Suppressor macrophage treated with lipopolysaccharide for 4 hours (primary cell): Measurements from ENCODE around the gene EDC3.

ENCODE experiments used
- DNase-seq: peaks from one replicate; pipeline ENCODE4 v3.0.0-alpha.2; 2020

Gene EDC3

GRCh38 chr15:74621936-74622335 lies 73.9 kb downstream of the EDC3 start:
- no peak for DNase-seq

GRCh38 chr15:74621546-74621920 lies 74.3 kb downstream of the EDC3 start:
- no peak for DNase-seq

- peak; percentile 82 for DNase-seq
These were observed 74.9 kb downstream of the EDC3 start for GRCh38 chr15:74620636-74621545.

- no peak for DNase-seq
These were observed 75.7 kb downstream of the EDC3 start for GRCh38 chr15:74619916-74620635.

- DNase-seq, result no peak
These were observed 76.8 kb downstream of the EDC3 start for GRCh38 chr15:74618841-74619596.

- no peak for DNase-seq
These were observed 78.8 kb downstream of the EDC3 start for GRCh38 chr15:74616996-74617395.

- DNase-seq, result peak; percentile 83
These were observed 79.4 kb downstream of the EDC3 start for GRCh38 chr15:74616366-74616939.

GRCh38 chr15:74615508-74616365 lies 80.1 kb downstream of the EDC3 start, which contains the start of gene CLK3:
Gene CLK3 (plus strand): TSS chr15:74615836. CDS start chr15:74619197, 3,361 bp downstream.
- DNase-seq, result peak; percentile 99

- peak; percentile 87 for DNase-seq
These were observed 80.9 kb downstream of the EDC3 start for GRCh38 chr15:74614744-74615507.

- DNase-seq, result no peak
These were observed 81.7 kb downstream of the EDC3 start for GRCh38 chr15:74613953-74614743.

- DNase-seq, result no peak
These were observed 82.5 kb downstream of the EDC3 start for GRCh38 chr15:74613089-74613952.

GRCh38 chr15:74612677-74613076 lies 83.1 kb downstream of the EDC3 start:
- DNase-seq, result no peak

- no peak for DNase-seq
These were observed 84.0 kb downstream of the EDC3 start for GRCh38 chr15:74611834-74612233.

- no peak for DNase-seq
These were observed 84.5 kb downstream of the EDC3 start for GRCh38 chr15:74611341-74611740.

GRCh38 chr15:74610302-74610951 lies 85.4 kb downstream of the EDC3 start:
- DNase-seq, result no peak

GRCh38 chr15:74609938-74610301 lies 85.9 kb downstream of the EDC3 start:
- DNase-seq, result no peak

- DNase-seq, result no peak
These were observed 87.0 kb downstream of the EDC3 start for GRCh38 chr15:74608786-74609185.

GRCh38 chr15:74605795-74606150 lies 90.1 kb downstream of the EDC3 start:
- DNase-seq, result no peak
